IMR-90 (cell line): Measurements from ENCODE around the gene MGAT4C.

Experiments used
- BHLHE40 ChIP-seq: fragments of 150-350 bp; IDR thresholded peaks from 2 replicates; pipeline ENCODE4 v1.6.1; 2016; ENCODE audit warnings: mild to moderate bottlenecking, low read depth, low read length
- CHD1 ChIP-seq: IDR thresholded peaks from 2 replicates; pipeline ENCODE4 v1.6.1; 2012; ENCODE audit warnings: low read depth, low read length, improper control_type of control experiment
- CTCF ChIP-seq: conservative IDR thresholded peaks from 2 replicates; pipeline ENCODE4 v1.5.1; 2012; ENCODE audit warnings: mild to moderate bottlenecking, low read depth, low read length, improper control_type of control experiment
- ELK1 ChIP-seq: fragments of 150-350 bp; IDR thresholded peaks from 2 replicates; pipeline ENCODE4 v1.6.1; 2016; ENCODE audit warnings: low read depth, mild to moderate bottlenecking, low read length, moderate library complexity, borderline replicate concordance
- FOS ChIP-seq: fragments of 150-350 bp; IDR thresholded peaks from 2 replicates; pipeline ENCODE4 v1.6.1; 2016; ENCODE audit warnings: low read depth, low read length
- MAFK ChIP-seq: IDR thresholded peaks from 2 replicates; pipeline ENCODE4 v1.6.1; 2012; ENCODE audit warnings: low read depth, low read length, improper control_type of control experiment
- MXI1 ChIP-seq: IDR thresholded peaks from 2 replicates; pipeline ENCODE4 v1.6.1; 2012; ENCODE audit warnings: low read depth, mild to moderate bottlenecking, low read length, moderate library complexity, borderline replicate concordance
- POLR2A ChIP-seq: IDR thresholded peaks from 2 replicates; pipeline ENCODE4 v1.6.1; 2012; ENCODE audit warnings: mild to moderate bottlenecking, low read depth, low read length
- RAD21 ChIP-seq: IDR thresholded peaks from 2 replicates; pipeline ENCODE4 v1.6.1; 2012; ENCODE audit warnings: low read length, improper control_type of control experiment
- RCOR1 ChIP-seq: IDR thresholded peaks from 2 replicates; pipeline ENCODE4 v1.6.1; 2012; ENCODE audit warnings: mild to moderate bottlenecking, low read length, improper control_type of control experiment; ENCODE audit not compliant: insufficient replicate concordance
- RFX5 ChIP-seq: IDR thresholded peaks from 2 replicates; pipeline ENCODE4 v1.8.0; 2012; ENCODE audit warnings: low read depth, mild to moderate bottlenecking, low read length, moderate library complexity
- SMC3 ChIP-seq: fragments of 150-350 bp; IDR thresholded peaks from 2 replicates; pipeline ENCODE4 v1.6.1; 2016; ENCODE audit warnings: low read depth, mild to moderate bottlenecking, antibody characterized with exemption, low read length, moderate library complexity
- TF ChIP-seq, protein P1 (sequence below): fragments of 150-350 bp; IDR thresholded peaks from 2 replicates; pipeline ENCODE4 v1.6.1; 2017; ENCODE audit warnings: mild to moderate bottlenecking, antibody characterized with exemption, low read length, low read depth

- TF ChIP-seq, protein P1, sequence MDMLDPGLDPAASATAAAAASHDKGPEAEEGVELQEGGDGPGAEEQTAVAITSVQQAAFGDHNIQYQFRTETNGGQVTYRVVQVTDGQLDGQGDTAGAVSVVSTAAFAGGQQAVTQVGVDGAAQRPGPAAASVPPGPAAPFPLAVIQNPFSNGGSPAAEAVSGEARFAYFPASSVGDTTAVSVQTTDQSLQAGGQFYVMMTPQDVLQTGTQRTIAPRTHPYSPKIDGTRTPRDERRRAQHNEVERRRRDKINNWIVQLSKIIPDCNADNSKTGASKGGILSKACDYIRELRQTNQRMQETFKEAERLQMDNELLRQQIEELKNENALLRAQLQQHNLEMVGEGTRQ: no peak
- no peak for TF ChIP-seq CTCF
- TF ChIP-seq RCOR1: no peak
- TF ChIP-seq MXI1: no peak
- no peak for TF ChIP-seq RFX5
- no peak for TF ChIP-seq CHD1
- TF ChIP-seq POLR2A: no peak
- no peak for TF ChIP-seq ELK1
- TF ChIP-seq BHLHE40: no peak
- TF ChIP-seq SMC3: no peak
- TF ChIP-seq MAFK: no peak
- TF ChIP-seq RAD21: no peak
- no peak for TF ChIP-seq FOS
Observed at GRCh38 chr12:86241600-86241999, 14.6 kb downstream of the MGAT4C start.
